Upper lobe of right lung (tissue), 1 donor: ENCODE results near the gene PKD2L1. TPM values are rescaled to one million over a fixed set of nuclear protein-coding genes. Genes with fewer than 3 reads are reported as not detected.

ENCODE experiments used
- ATAC-seq: fragments of 200-7000 bp; cut with Tn5 transposase; one replicate; pipeline ENCODE4 v1.9.1; 2020; ENCODE audit warnings: mild to moderate bottlenecking, moderate library complexity
- DNase-seq: peaks from one replicate; pipeline ENCODE4 v3.0.0-alpha.2; 2020
- H3K27ac ChIP-seq: fragments of 200-600 bp; one replicate; pipeline ENCODE4 v1.8.0; 2022
- H3K27me3 ChIP-seq: fragments of 200-600 bp; one replicate; pipeline ENCODE4 v1.8.0; 2022; ENCODE audit warnings: mild to moderate bottlenecking
- H3K36me3 ChIP-seq: fragments of 200-600 bp; one replicate; pipeline ENCODE4 v1.8.0; 2022
- H3K4me1 ChIP-seq: fragments of 200-600 bp; one replicate; pipeline ENCODE4 v1.8.0; 2022
- H3K4me3 ChIP-seq: fragments of 200-600 bp; one replicate; pipeline ENCODE4 v1.8.0; 2022; ENCODE audit warnings: mild to moderate bottlenecking
- H3K9me3 ChIP-seq: fragments of 200-600 bp; one replicate; pipeline ENCODE4 v1.8.0; 2022
- CTCF ChIP-seq: fragments of 200-600 bp; IDR thresholded peaks from one replicate; pipeline ENCODE4 v1.8.0; 2022; ENCODE audit warnings: antibody characterized with exemption
- intact Hi-C: fragments of 100-400 bp; cut with DNase I; formaldehyde crosslinking; loops from one replicate; pipeline ENCODE4 v1.11.0; 2022
- total RNA-seq: library from RNA; stranded (reverse); fragmentation: NEBNext Ultra II Directional; extraction: Animal tissue kit (Norgen Biotek cat#: 25700); gene quantifications from one replicate; pipeline ENCODE4 v1.2.1, GENCODE V29; 2021
- donor health status: DM: no; HTN: yes; CAD: no; lungs with severe emphysema.

The PKD2L1 gene
- total RNA-seq, 1 donor from 2014 or later = 2.1 TPM

DNA sequence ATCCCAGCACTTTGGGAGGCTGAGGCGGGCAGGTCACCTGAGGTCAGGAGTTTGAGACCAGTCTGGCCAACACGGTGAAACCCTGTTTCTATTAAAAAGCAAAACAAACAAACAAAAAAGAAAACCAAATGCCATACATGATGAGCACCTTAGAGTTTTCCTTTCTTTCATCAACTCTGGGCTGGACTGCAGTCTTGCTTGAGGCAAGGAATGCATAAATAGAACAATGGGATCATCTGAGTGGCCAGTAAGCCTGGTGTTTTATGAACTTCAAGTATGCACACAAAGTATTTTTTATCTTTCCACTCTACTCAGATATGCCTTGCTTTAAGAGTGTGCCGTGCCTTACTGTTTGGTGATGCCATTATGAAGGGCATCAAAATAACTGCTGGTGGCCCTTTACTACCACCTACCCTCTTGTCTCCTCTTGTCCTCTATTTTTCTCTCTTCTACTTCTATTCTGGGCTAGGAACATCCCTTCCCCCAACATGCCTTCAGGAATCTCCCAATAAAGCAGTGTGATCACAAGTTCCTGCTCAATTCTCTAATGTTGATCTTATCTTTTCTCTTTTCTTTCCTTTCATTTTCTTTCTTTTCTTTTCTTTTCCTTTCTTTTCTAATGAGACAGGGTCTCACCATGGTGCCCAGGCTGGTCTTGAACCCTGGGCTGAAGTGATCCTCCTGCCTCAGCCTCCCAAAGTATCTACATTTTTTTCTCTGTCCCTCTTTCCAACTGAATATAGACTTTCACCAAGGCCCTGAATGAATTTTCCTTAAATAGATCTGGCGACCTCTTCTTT lies 27.2 kb upstream of the PKD2L1 start:
- no peaks in the 10 kb centered on the region for H3K9me3 ChIP-seq

GRCh38 chr10:100356067-100357017 lies 26.3 kb upstream of the PKD2L1 start:
- DNase-seq = no peak
- Histone ChIP-seq H3K36me3 (peaks cover 35% of the 10 kb centered on the region), H3K4me1 (peaks cover 8% of the 10 kb centered on the region), H3K27ac (no peak overlapping the region), H3K27me3 (no peaks in the 10 kb centered on the region), H3K4me3 (no peak overlapping the region), H3K9me3 (no peaks in the 10 kb centered on the region)
- intact Hi-C loops = no loop called here
- TF ChIP-seq CTCF = no peak
- ATAC-seq = no peak

More for the DNA sequence above, 27.2 kb upstream of the PKD2L1 start:
- ATAC-seq (no peak), DNase-seq (no peak)
- H3K36me3 ChIP-seq = peaks cover 34% of the 10 kb centered on the region
- peaks cover 8% of the 10 kb centered on the region for H3K4me1 ChIP-seq
- no peak for TF ChIP-seq CTCF
- intact Hi-C loops = no loop called here
- no peaks in the 10 kb centered on the region for H3K27me3 ChIP-seq
- H3K4me3 ChIP-seq = no peak overlapping the region
- no peak overlapping the region for H3K27ac ChIP-seq

DNA sequence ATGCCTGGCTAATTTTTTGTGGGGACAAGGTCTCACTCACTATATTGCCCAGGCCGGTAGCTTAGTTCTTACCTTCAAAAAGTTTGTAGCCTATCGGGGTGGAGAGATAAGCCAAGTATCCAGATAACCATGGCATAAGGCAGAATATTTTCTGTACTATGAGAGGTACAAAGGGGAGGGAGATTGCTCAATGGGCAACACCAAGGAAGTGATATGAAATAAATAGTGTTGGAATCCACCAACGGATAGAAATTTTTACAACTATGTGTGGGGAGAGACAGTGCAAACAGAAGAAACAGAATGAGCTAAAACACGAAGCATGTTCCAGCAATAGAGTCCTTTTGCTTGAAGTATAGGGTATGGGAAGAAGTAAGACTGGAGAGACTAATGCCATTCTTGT lies 25.1 kb upstream of the PKD2L1 start:
- DNase-seq (no peak), ATAC-seq (no peak)
- Histone ChIP-seq H3K27me3 (no peaks in the 10 kb centered on the region), H3K4me1 (peaks cover 8% of the 10 kb centered on the region), H3K4me3 (no peak overlapping the region), H3K36me3 (peaks cover 32% of the 10 kb centered on the region), H3K9me3 (no peaks in the 10 kb centered on the region), H3K27ac (no peak overlapping the region)
- intact Hi-C loops = no loop called here
- no peak for TF ChIP-seq CTCF

DNA sequence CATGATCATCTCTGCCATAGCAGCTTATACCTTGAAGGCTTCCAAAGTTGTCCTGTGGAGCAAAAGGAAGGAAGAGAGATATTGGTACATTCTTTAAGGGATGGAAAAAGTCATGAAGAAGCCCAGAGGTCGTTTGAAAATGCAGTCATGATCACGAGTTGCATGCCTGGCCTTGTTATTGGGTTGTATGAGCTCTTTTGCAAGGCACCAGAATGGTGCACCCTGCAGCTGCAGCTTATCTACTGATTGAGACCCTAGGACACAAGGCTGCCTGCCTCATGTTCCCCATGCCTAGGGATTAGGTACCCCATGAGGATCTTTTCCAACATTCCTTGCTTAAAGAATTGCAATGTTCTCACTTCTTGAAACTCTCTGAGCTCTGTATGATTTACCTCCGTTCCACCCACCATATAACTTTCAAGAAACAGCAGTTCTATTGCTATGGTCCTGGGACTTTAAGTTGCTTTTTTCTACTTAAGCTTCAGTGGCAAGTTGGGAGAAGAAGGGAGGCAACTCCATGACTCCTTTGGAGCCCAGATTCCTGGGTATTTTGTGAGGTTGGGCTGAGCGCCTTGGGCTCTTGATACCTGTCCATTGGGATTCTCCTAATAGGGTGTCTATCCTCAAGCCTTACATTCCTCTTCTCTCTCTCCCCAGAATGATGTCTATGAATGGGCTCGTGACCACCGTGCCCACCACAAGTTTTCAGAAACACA lies 23.9 kb upstream of the PKD2L1 start:
- Histone ChIP-seq H3K4me3 (no peak overlapping the region), H3K27ac (no peak overlapping the region), H3K36me3 (peaks cover 29% of the 10 kb centered on the region), H3K9me3 (no peaks in the 10 kb centered on the region), H3K4me1 (no peaks in the 10 kb centered on the region), H3K27me3 (no peaks in the 10 kb centered on the region)
- DNase-seq (no peak), ATAC-seq (no peak)
- TF ChIP-seq CTCF = no peak
- intact Hi-C loops = no loop called here

GRCh38 chr10:100350914-100351485 lies 21.0 kb upstream of the PKD2L1 start:
- H3K27me3 ChIP-seq = no peaks in the 10 kb centered on the region
- peaks cover 29% of the 10 kb centered on the region for H3K36me3 ChIP-seq
- no peak for DNase-seq
- TF ChIP-seq CTCF = no peak
- peak overlapping the region; percentile 72 for H3K4me3 ChIP-seq
- H3K9me3 ChIP-seq = no peaks in the 10 kb centered on the region
- intact Hi-C loops = no loop called here
- no peak for ATAC-seq
- peaks cover 8% of the 10 kb centered on the region for H3K4me1 ChIP-seq
- H3K27ac ChIP-seq = no peak overlapping the region
